Neutrophil (primary cell): ENCODE results near the gene GMDS.

Experiments
- H3K27ac ChIP-seq: fragments of 200-600 bp; sonication (generic); 2 replicates; pipeline ENCODE4 v1.5.1; 2016; ENCODE audit warnings: mild to moderate bottlenecking, moderate library complexity
- H3K27me3 ChIP-seq: fragments of 200-600 bp; sonication (generic); 2 replicates; pipeline ENCODE4 v1.6.0; 2016; ENCODE audit warnings: mild to moderate bottlenecking
- H3K36me3 ChIP-seq: fragments of 200-600 bp; sonication (generic); 2 replicates; pipeline ENCODE4 v1.5.1; 2017
- H3K4me1 ChIP-seq, 2 experiments: fragments of 200-600 bp in 1 of 2; sonication (generic) in 1 of 2; 1 replicate in 1 of 2; 2 replicates in 1 of 2; pipeline versions ENCODE4 v1.5.1 to v1.6.1; 2013 to 2016; ENCODE audit warnings: low read depth in 1 of 2, low read length in 1 of 2, mild to moderate bottlenecking in 1 of 2, moderate library complexity in 1 of 2; ENCODE audit not compliant: control insufficient read depth in 1 of 2, insufficient read depth in 1 of 2
- H3K4me3 ChIP-seq, 2 experiments: fragments of 200-600 bp in 1 of 2; sonication (generic) in 1 of 2; 1 replicate in 1 of 2; 2 replicates in 1 of 2; pipeline ENCODE4 v1.5.1; 2013 to 2016; ENCODE audit warnings: low read depth in 1 of 2, low read length in 1 of 2, mild to moderate bottlenecking in 1 of 2, moderate library complexity in 1 of 2
- H3K9me3 ChIP-seq: fragments of 200-600 bp; sonication (generic); 2 replicates; pipeline ENCODE4 v1.5.1; 2016
- TF ChIP-seq, protein P1 (sequence below): fragments of 200-600 bp; sonication (generic); IDR thresholded peaks from 2 replicates; pipeline ENCODE4 v1.5.1; 2016; ENCODE audit warnings: antibody characterized with exemption

The GMDS gene

DNA sequence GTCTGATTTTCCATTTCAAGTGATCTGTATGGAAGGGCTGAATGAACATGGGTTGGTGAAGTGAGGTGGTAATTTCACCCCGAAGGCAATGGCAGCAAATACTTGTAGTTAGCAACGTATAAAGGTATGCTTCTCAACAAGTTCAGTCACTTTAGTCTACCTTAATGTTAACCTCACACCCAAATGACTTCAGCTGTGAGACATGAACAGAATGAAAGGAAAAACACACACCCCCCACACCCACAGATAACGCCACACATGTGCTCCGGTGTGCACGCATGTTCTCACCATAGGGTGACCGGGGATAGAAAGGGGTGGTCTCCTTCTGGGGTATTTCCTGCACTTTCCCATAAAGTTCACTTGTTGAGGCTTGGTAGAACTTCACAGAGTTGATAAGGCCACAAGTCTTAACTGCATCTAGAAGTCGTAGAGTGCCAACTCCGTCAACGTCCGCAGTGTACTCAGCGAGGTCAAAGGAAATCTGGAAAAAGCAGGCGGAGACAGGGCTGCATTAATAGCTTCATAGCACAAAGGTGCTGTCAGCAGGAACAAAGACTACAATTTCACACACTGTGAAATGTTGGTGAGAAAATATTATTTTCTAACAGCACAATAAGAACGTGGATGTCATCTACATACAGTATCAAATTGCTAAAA is 284.8 kb downstream of the GMDS start:
- Histone ChIP-seq H3K36me3 (no peaks in the 10 kb centered on the region), H3K4me1 (no peaks in the 10 kb centered on the region), H3K27ac (no peak overlapping the region), H3K9me3 (no peaks in the 10 kb centered on the region), H3K4me3 (no peak overlapping the region), H3K27me3 (no peaks in the 10 kb centered on the region)
- TF ChIP-seq, protein P1, sequence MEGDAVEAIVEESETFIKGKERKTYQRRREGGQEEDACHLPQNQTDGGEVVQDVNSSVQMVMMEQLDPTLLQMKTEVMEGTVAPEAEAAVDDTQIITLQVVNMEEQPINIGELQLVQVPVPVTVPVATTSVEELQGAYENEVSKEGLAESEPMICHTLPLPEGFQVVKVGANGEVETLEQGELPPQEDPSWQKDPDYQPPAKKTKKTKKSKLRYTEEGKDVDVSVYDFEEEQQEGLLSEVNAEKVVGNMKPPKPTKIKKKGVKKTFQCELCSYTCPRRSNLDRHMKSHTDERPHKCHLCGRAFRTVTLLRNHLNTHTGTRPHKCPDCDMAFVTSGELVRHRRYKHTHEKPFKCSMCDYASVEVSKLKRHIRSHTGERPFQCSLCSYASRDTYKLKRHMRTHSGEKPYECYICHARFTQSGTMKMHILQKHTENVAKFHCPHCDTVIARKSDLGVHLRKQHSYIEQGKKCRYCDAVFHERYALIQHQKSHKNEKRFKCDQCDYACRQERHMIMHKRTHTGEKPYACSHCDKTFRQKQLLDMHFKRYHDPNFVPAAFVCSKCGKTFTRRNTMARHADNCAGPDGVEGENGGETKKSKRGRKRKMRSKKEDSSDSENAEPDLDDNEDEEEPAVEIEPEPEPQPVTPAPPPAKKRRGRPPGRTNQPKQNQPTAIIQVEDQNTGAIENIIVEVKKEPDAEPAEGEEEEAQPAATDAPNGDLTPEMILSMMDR: no peak

DNA sequence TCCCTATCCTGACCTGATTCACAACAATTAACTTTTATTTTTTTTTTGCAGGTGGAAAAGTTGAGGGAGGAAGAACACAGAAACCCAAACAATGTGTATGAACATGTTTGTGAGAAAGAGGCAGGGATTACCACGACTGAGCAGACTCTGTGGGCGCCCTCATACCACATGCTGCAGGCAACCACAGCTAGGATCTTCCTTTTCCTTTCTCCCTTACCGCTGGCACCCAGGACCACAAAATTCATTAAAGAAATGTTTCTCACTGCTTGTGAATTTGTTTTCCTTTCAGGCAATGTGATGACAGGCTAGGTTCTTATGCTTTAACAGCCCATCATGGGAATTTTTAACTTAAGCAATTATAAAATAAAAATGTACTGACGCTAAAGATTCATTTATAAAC is 287.1 kb downstream of the GMDS start:
- peaks cover 0 to 3% of the 10 kb centered on the region in 2 experiments for H3K4me1 ChIP-seq
- no peaks in the 10 kb centered on the region for H3K27me3 ChIP-seq
- no peaks in the 10 kb centered on the region for H3K36me3 ChIP-seq
- no peak overlapping the region for H3K4me3 ChIP-seq
- TF ChIP-seq, protein P1: no peak
- no peaks in the 10 kb centered on the region for H3K9me3 ChIP-seq
- no peak overlapping the region for H3K27ac ChIP-seq

DNA sequence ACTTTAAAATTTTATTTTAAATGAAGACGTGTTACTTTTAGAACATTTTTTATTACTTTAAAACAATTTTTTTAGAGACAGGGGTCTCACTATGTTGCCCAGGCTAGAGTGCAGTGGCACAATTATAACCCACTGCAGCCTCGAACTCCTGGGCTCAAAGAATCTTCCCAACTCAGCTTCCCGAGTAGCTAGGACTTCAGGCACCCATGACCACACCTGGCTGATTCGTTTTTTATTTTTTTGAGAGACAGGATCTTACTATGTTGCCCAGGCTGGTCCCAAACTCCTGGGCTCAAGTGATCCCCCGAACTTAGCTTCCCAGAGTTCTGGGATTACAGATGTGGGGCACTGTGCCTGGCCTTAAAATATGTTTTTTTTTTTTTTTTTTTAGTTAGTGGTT is 287.7 kb downstream of the GMDS start:
- Histone ChIP-seq H3K36me3 (no peaks in the 10 kb centered on the region), H3K4me3 (no peak overlapping the region), H3K27me3 (no peaks in the 10 kb centered on the region), H3K4me1 (peaks cover 0 to 3% of the 10 kb centered on the region in 2 experiments), H3K27ac (no peak overlapping the region), H3K9me3 (no peaks in the 10 kb centered on the region)
- TF ChIP-seq, protein P1: no peak

DNA sequence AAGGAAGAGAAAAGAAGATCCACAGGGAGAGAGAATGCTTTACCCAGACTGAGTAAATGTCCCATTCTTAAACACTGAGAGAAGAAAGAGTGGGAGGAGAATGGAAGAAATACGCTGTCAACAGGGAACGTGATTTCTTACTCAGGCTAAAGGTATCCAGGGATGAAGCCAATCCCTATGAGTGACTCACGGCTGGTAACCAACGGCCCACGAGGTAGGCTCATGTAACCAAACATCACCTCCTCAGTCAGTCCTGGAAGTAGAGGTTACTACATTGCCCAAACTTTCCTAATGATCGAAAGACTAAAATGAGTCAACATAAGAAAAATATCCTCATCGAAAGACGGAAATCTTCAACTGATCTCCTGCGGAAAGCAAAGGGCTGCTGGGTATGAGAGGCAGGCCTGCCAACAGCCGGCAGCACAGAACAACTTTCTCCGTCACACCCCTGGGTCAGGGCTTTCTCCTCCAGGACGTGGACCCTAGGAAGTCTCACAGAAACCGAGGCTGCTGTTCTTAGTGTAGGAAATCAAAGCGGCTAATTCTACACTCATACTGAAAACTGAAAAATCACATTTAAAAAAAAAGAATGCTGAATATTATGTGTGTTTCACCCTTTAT is 292.6 kb downstream of the GMDS start:
- H3K27me3 ChIP-seq: no peaks in the 10 kb centered on the region
- H3K27ac ChIP-seq: no peak overlapping the region
- no peak overlapping the region for H3K4me3 ChIP-seq

DNA sequence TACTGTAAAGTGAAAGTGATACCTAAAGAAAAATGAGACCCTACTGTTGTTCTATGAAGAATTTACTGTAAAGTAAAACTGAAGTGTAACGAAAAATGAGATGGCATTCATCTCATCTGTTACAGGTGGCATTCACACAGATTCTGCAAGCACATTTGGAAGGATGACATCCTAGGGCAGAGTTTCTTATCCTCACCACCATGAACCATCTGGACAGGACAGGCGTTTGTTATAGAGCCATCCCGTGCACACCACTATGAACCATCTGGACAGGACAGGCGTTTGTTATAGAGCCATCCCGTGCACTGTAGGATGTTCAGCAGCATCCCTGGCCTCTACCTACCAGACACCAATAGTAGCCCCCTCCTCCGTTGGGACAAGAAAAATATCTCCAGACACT is 294.8 kb downstream of the GMDS start:
- Histone ChIP-seq H3K4me3 (no peak overlapping the region), H3K4me1 (peaks cover 17 to 27% of the 10 kb centered on the region in 2 experiments), H3K27ac (no peak overlapping the region), H3K36me3 (no peaks in the 10 kb centered on the region), H3K27me3 (no peaks in the 10 kb centered on the region), H3K9me3 (no peaks in the 10 kb centered on the region)
- TF ChIP-seq, protein P1: no peak

More for the DNA sequence above, 292.6 kb downstream of the GMDS start:
- peaks cover 17 to 20% of the 10 kb centered on the region in 2 experiments for H3K4me1 ChIP-seq
- no peaks in the 10 kb centered on the region for H3K9me3 ChIP-seq
- TF ChIP-seq, protein P1: no peak
- no peaks in the 10 kb centered on the region for H3K36me3 ChIP-seq
